Measurements from ENCODE around the gene EMSY. TPM values are rescaled to one million over a fixed set of nuclear protein-coding genes. Genes with fewer than 3 reads are reported as not detected.

The EMSY gene
- total RNA-seq, 2 donors from 2014 or later = 25.3 to 34.6 TPM

DNA sequence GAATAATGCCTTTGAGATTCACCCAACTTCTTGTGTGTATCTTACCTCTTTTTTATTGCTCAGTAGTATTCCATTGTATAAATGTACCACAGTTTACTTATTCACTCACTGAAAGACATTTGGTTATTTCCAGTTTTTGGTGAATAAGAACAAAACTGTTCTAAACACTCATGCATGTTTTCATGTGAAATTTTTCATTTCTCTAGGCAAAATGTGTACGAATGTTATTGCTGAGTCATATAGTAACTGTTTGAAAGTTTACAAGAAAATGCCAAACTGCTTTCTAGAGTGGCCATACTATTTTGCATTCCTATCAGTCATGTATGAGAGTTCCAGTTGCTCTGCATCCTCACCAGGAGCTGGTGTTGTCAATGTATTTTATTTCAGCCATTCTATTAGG lies 8.8 kb upstream of the EMSY start:
- H3K4me1 Mint-ChIP-seq = peaks cover 3% of the 10 kb centered on the region
- no peaks in the 10 kb centered on the region for H3K27me3 Mint-ChIP-seq
- DNase-seq = no peak
- no peaks in the 10 kb centered on the region for H3K9me3 ChIP-seq (ENCODE audit: control insufficient read depth, low read length, poor library complexity, severe bottlenecking)
- H3K36me3 Mint-ChIP-seq (ENCODE audit: low read depth) = no peaks in the 10 kb centered on the region
- H3K4me3 Mint-ChIP-seq = no peak overlapping the region
- no peak overlapping the region for H3K27ac Mint-ChIP-seq
- no peak for ATAC-seq

DNA sequence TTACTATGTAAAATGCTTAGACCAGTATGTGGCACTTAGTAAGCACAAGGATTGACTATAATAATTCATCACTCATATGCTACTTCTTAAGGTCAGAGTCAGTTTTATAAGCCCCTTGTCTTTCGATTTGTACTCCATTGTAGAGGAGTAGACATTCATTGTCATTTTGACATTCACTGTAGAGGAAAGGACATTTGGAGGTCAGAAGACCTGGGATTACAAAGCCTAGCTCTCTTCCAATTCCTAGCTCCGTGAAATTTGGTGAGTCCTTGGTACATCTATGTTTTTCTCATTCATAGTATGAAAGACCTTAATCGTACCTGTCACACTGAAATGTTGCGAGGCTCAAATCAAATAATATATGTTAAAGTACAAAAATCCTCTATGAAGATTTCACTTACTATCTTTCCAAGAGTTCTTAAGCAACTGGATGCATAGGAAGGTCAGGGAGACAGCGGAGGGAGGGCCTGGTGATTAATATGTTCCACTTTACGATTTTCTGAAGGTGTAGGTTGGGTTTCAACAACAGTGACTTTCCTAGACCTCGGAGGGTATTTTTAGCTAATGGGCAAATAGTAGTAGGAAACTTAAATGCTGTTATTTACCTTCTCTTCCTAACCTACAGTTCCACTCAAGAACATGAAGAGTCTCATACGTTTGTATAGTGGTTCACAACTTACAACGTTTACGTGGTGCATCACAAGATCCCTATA lies 1.4 kb upstream of the EMSY start:
- H3K9me3 ChIP-seq (ENCODE audit: control insufficient read depth, low read length, poor library complexity, severe bottlenecking) = no peaks in the 10 kb centered on the region
- Mint-ChIP-seq H3K36me3 (ENCODE audit: low read depth) (no peaks in the 10 kb centered on the region), H3K27me3 (no peaks in the 10 kb centered on the region), H3K27ac (peak overlapping the region; percentile 97), H3K4me3 (peak overlapping the region; percentile 97), H3K4me1 (peaks cover 31% of the 10 kb centered on the region)
- DNase-seq (no peak), ATAC-seq (no peak)

DNA sequence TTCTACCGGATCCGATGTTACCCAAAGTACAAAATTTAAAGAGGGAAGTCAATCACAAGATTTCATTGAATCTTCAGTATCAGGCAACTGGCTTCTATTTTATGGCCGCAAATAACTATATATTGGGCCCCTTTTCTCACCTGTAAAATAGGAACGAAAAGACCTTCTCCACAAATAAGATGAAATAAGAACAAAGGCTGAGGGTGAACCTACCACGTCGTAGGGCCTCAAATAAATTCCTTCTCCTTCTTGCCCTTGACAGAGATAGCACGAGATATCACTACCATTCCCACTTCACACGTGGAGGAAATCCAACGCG lies 794 bp upstream of the EMSY start:
- DNase-seq = no peak
- Mint-ChIP-seq H3K4me1 (peaks cover 33% of the 10 kb centered on the region), H3K27me3 (no peaks in the 10 kb centered on the region), H3K36me3 (ENCODE audit: low read depth) (no peaks in the 10 kb centered on the region), H3K27ac (peak overlapping the region; percentile 97), H3K4me3 (peak overlapping the region; percentile 97)
- H3K9me3 ChIP-seq (ENCODE audit: control insufficient read depth, low read length, poor library complexity, severe bottlenecking) = no peaks in the 10 kb centered on the region
- ATAC-seq = no peak

DNA sequence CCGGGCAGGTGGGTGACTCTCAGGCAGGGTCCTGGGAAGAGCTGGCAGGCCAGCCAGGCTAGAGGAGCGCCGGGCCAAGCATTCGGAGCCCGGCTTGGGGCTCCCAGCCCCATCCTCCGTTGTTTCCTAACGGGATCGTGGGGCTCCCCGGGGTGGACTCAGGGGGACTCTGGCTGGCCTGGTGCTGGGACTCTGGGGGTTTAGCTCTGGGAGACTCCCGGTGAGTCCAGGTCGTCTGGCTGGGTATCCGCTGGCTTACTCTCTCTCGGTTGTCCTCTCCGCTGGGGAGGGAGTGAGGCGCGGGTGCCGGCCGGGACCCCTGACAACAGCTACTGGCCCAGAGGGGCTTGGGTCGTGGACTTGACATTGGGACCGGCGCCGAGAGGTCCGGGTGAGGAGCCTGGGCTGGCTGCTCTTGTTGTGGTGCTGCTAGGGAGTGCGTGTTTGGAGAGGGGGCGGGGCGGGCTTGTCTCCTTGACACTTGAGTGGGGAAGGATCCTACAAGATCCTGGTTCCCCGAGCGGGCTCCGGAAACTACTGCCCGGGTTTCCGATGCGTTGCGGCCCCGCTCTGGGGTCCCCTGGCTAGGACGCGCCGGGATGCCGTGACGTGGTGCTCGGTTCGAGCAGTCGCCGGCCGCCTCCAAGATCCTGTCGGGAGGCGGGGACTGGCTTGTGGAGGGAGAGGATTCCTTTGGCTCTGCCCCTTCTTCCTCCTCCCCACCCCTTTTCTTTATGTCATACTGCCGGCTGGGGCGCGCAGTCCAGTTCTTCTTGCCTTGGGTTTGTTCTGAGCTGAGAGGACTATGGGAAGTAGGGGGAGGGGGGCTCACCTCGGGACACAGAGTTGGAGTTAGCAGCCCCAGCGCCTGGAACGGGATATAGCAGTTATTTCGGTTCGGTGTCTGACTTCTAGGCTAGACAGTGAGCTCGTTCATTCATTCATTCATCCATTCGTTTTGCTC lies 585 bp downstream of the EMSY start:
- DNase-seq (peak; percentile 10 to 52 (median 46)), ATAC-seq (peak; percentile 4)
- H3K4me1 Mint-ChIP-seq = peaks cover 33% of the 10 kb centered on the region
- H3K9me3 ChIP-seq (ENCODE audit: control insufficient read depth, low read length, poor library complexity, severe bottlenecking) = no peaks in the 10 kb centered on the region
- H3K27me3 Mint-ChIP-seq = no peaks in the 10 kb centered on the region
- peak overlapping the region; percentile 97 for H3K27ac Mint-ChIP-seq
- H3K4me3 Mint-ChIP-seq = peak overlapping the region; percentile 97
- no peaks in the 10 kb centered on the region for H3K36me3 Mint-ChIP-seq (ENCODE audit: low read depth)

DNA sequence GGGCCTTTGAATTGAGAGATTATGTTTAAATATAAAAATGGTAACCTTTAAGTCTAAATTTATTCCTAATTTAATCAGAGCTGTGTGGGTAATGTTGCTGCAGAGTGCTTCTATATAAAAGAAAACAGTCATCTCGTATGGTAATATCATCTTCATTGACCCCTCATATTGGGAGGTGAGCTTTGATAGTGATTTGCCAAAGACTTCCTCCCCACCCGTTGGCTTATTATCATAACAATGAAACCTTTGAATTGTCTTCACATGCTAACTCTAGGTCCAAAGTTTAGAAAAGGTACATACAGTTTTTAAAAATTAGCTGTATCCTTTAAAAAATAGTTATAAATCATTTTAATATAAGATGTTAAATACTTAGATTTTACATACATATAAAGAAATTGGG lies 3.7 kb downstream of the EMSY start:
- H3K36me3 Mint-ChIP-seq (ENCODE audit: low read depth) = peaks cover 4% of the 10 kb centered on the region
- DNase-seq (no peak), ATAC-seq (no peak)
- no peak overlapping the region for H3K27ac Mint-ChIP-seq
- H3K27me3 Mint-ChIP-seq = no peaks in the 10 kb centered on the region
- H3K4me3 Mint-ChIP-seq = no peak overlapping the region
- H3K4me1 Mint-ChIP-seq = peaks cover 27% of the 10 kb centered on the region
- H3K9me3 ChIP-seq (ENCODE audit: control insufficient read depth, low read length, poor library complexity, severe bottlenecking) = no peaks in the 10 kb centered on the region

DNA sequence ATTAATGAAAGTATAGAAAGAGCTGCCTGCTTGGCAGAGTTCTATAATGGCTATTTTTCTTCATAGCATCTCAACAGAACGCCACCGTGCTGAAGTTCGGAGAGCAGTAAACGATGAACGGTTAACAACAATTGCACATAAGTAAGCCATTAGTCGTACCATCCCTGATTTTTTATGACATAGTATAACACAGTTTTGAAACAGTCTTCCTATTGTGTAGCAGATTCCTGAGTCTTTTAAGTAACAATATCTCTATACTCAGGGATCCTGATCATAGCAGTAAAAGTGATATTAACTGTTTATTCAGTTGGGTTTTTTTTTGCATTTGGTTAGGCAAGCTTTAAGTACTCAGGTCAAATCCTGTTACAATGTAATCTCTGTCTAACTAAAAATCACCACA lies 8.4 kb downstream of the EMSY start:
- peaks cover 6% of the 10 kb centered on the region for H3K4me1 Mint-ChIP-seq
- ATAC-seq (no peak), DNase-seq (no peak)
- no peaks in the 10 kb centered on the region for H3K27me3 Mint-ChIP-seq
- H3K36me3 Mint-ChIP-seq (ENCODE audit: low read depth) = peaks cover 4% of the 10 kb centered on the region
- no peak overlapping the region for H3K27ac Mint-ChIP-seq
- H3K4me3 Mint-ChIP-seq = no peak overlapping the region
- H3K9me3 ChIP-seq (ENCODE audit: control insufficient read depth, low read length, poor library complexity, severe bottlenecking) = no peaks in the 10 kb centered on the region

DNA sequence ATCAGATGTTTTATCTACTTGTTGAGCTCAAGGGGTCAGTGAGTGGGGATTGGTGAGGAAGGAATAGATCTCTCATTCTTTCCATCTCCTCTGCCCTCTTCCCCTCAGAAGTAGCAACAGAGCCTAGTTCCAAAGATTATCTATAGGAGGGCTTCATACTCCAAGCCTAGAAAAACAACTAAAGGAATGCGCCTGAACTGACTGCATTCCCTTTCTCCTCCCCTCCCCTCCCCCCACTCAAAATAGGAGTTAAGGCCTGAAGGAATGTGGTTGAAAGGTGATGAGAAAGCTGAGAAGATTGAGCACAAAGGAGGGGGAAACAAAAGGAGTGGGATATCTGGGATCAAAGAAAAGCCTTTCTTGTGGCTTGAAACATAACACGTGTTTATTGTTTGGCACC lies 10.5 kb downstream of the EMSY start:
- no peak overlapping the region for H3K27ac Mint-ChIP-seq
- DNase-seq (no peak), ATAC-seq (no peak)
- H3K4me3 Mint-ChIP-seq = no peak overlapping the region
- H3K4me1 Mint-ChIP-seq = peaks cover 4% of the 10 kb centered on the region
- H3K36me3 Mint-ChIP-seq (ENCODE audit: low read depth) = peaks cover 4% of the 10 kb centered on the region
- no peaks in the 10 kb centered on the region for H3K9me3 ChIP-seq (ENCODE audit: control insufficient read depth, low read length, poor library complexity, severe bottlenecking)
- H3K27me3 Mint-ChIP-seq = no peaks in the 10 kb centered on the region

DNA sequence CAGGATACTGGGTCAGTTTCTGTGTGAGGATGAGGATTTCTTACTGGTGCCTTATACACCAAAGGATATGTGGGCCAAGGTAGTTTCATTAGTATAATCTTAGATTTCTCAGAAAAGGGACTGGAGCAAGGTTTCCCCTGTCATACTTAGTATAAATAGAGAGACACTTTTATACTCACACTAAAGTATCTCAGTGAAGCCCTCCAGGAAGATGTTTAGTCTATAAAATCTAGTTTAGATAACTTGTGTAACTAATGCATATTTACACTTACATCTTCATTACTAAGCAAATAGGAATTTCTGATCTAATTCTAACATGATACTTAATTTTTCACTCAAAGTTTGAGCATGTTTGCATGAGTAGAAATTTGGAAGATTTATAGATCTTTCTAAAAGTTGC lies 11.1 kb downstream of the EMSY start:
- peaks cover 4% of the 10 kb centered on the region for H3K36me3 Mint-ChIP-seq (ENCODE audit: low read depth)
- H3K9me3 ChIP-seq (ENCODE audit: control insufficient read depth, low read length, poor library complexity, severe bottlenecking) = no peaks in the 10 kb centered on the region
- H3K4me1 Mint-ChIP-seq = peaks cover 4% of the 10 kb centered on the region
- no peak overlapping the region for H3K4me3 Mint-ChIP-seq
- no peaks in the 10 kb centered on the region for H3K27me3 Mint-ChIP-seq
- ATAC-seq = no peak
- DNase-seq = no peak
- no peak overlapping the region for H3K27ac Mint-ChIP-seq

DNA sequence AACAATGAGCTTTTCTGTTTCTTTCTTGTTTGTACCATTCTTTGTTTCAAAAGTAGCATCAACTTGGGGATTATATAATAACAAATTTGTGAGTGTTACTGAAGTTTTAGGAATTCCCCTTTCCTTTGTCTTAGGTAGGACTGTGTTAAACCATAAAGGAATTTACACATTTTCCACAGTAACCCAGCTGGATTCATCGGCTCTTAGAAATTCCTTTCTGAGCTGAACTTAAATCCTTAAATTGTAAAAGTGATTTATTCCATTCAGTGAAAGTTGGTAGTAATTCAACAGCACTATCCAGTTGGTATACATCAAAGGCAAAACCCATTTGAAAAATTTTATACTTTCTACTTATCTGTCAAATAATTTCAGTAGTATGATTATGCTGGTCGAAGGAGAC lies 11.8 kb downstream of the EMSY start:
- DNase-seq = no peak
- ATAC-seq = no peak
- no peak overlapping the region for H3K4me3 Mint-ChIP-seq
- peaks cover 4% of the 10 kb centered on the region for H3K36me3 Mint-ChIP-seq (ENCODE audit: low read depth)
- no peaks in the 10 kb centered on the region for H3K9me3 ChIP-seq (ENCODE audit: control insufficient read depth, low read length, poor library complexity, severe bottlenecking)
- no peak overlapping the region for H3K27ac Mint-ChIP-seq
- H3K4me1 Mint-ChIP-seq = peaks cover 4% of the 10 kb centered on the region
- H3K27me3 Mint-ChIP-seq = no peaks in the 10 kb centered on the region

DNA sequence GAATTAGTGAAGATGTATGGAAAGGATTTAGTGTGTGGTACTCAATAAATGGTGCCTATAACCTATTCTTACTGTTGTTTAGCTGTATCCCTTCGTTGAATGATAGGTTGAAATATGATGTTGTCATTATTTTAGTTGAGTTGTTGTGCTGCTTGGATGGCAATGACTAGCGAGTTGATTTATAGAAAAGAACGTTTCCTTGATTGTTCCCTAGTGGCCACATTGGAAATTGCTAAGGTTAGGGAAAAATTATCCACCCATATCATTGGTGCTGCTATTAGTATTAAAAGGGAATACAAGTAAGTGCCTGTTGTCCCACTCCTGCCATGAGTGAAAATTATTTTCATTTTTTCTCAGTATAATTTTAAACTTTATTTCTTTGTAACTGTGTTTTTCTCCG lies 14.5 kb downstream of the EMSY start:
- Mint-ChIP-seq H3K27me3 (no peaks in the 10 kb centered on the region), H3K4me1 (peaks cover 9% of the 10 kb centered on the region), H3K36me3 (ENCODE audit: low read depth) (peaks cover 9% of the 10 kb centered on the region), H3K27ac (no peak overlapping the region), H3K4me3 (no peak overlapping the region)
- DNase-seq (no peak), ATAC-seq (no peak)
- H3K9me3 ChIP-seq (ENCODE audit: control insufficient read depth, low read length, poor library complexity, severe bottlenecking) = no peaks in the 10 kb centered on the region

DNA sequence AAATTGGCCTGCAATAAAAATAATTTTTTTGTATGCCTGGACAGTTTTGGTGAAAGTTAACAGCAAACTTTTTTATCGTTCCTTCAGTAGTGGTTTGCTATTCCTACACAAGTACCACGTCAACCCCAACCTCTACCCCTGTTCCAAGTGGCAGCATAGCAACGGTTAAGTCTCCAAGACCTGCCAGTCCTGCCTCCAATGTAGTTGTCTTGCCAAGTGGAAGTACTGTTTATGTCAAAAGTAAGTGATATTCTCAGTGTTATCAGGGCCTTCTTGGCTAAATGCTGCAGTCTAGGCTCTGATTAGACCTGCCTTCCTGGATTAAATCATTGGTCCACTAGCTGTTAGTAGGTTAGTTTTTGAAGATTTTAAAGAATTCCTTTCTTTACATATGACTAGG lies 15.0 kb downstream of the EMSY start:
- H3K27me3 Mint-ChIP-seq = no peaks in the 10 kb centered on the region
- H3K4me1 Mint-ChIP-seq = peaks cover 12% of the 10 kb centered on the region
- no peak overlapping the region for H3K27ac Mint-ChIP-seq
- H3K4me3 Mint-ChIP-seq = no peak overlapping the region
- DNase-seq (no peak), ATAC-seq (no peak)
- H3K9me3 ChIP-seq (ENCODE audit: control insufficient read depth, low read length, poor library complexity, severe bottlenecking) = no peaks in the 10 kb centered on the region
- peaks cover 9% of the 10 kb centered on the region for H3K36me3 Mint-ChIP-seq (ENCODE audit: low read depth)

DNA sequence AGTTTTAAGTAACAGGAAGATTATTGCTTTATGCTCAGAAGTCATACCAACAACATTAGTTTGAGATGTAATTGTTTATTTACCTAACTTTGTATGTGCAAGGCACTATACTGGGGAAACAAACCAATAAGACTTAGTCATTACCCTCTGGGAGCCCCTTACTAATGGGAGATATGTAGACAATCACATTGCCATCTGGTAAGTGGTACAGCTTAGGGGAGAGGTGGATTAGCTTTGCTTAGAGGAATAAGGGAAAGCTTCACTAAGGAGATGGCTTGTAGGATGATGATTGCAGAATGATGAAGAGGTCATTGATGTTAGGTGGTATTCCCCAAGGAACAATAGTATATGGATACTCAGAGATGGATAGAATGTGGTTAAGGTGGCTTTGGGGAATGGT lies 17.5 kb downstream of the EMSY start:
- peaks cover 23% of the 10 kb centered on the region for H3K4me1 Mint-ChIP-seq
- DNase-seq = no peak
- H3K27ac Mint-ChIP-seq = no peak overlapping the region
- no peak overlapping the region for H3K4me3 Mint-ChIP-seq
- no peak for ATAC-seq
- no peaks in the 10 kb centered on the region for H3K27me3 Mint-ChIP-seq
- H3K9me3 ChIP-seq (ENCODE audit: control insufficient read depth, low read length, poor library complexity, severe bottlenecking) = no peaks in the 10 kb centered on the region
- H3K36me3 Mint-ChIP-seq (ENCODE audit: low read depth) = peaks cover 19% of the 10 kb centered on the region

DNA sequence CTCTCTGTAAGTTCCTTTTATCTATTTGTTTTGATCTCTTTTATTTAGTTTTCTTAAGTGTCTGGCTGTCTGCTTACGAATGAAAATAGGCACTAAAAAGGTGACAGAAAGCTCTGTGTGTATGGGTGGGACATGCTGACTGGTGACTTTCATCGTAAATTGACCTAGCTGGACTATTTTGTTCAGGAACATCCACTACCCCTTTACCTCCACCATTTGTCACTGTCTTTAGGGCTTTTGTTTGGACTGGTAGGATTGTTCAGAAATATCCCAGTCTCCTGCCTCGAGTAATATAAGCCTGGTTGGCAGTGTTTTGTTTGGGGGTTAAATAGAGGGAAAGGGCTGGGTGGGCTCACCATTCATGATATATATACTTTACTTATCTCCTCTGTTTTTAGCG lies 20.9 kb downstream of the EMSY start:
- ATAC-seq = no peak
- peaks cover 22% of the 10 kb centered on the region for H3K36me3 Mint-ChIP-seq (ENCODE audit: low read depth)
- no peak for DNase-seq
- H3K27ac Mint-ChIP-seq = peak overlapping the region; percentile 21
- no peaks in the 10 kb centered on the region for H3K9me3 ChIP-seq (ENCODE audit: control insufficient read depth, low read length, poor library complexity, severe bottlenecking)
- no peak overlapping the region for H3K4me3 Mint-ChIP-seq
- H3K27me3 Mint-ChIP-seq = no peaks in the 10 kb centered on the region
- peaks cover 28% of the 10 kb centered on the region for H3K4me1 Mint-ChIP-seq

DNA sequence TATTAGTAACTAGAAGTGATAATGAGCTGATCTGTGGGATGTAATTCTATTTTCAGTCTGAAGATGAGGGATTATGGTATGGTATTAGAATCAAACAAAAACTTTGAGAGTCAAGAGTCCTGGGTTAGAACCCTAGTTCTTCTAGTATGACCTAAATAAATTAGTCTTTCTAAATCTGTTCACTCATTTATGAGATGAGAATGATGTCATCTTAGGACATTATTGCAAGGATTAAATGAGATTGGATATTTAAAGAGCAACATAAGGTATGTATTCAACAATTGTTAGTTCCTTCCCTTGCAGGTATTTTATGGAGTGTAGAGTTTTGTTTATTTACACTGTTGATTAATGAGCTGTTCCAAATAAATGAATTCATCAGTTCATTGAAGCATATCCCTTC lies 21.8 kb downstream of the EMSY start:
- no peak for ATAC-seq
- peaks cover 28% of the 10 kb centered on the region for H3K36me3 Mint-ChIP-seq (ENCODE audit: low read depth)
- no peak for DNase-seq

More for the DNA sequence above, 21.8 kb downstream of the EMSY start:
- H3K9me3 ChIP-seq (ENCODE audit: control insufficient read depth, low read length, poor library complexity, severe bottlenecking) = no peaks in the 10 kb centered on the region
- Mint-ChIP-seq H3K27me3 (no peaks in the 10 kb centered on the region), H3K4me3 (no peak overlapping the region), H3K27ac (no peak overlapping the region), H3K4me1 (peaks cover 31% of the 10 kb centered on the region)

Measured in T-helper 17 cell (primary cell).